Keratinocyte (primary cell): ENCODE results near the gene COL20A1.

Experiments used
- CTCF ChIP-seq, 3 experiments: IDR thresholded peaks in 1 of 3; conservative IDR thresholded peaks in 1 of 3; optimal IDR thresholded peaks in 1 of 3; 2 replicates in 2 of 3; 3 replicates in 1 of 3; pipeline versions ENCODE3 to v1.5.1; 2011; ENCODE audit warnings: low read length in 3 of 3, mild to moderate bottlenecking in 3 of 3, moderate library complexity in 2 of 3, control low read depth in 1 of 3, inconsistent platforms in 1 of 3; ENCODE audit not compliant: insufficient read depth in 2 of 3; ENCODE audit errors: extremely low read depth in 1 of 3
- EZH2 ChIP-seq: IDR thresholded peaks from one replicate; pipeline ENCODE4 v1.6.1; 2012; ENCODE audit warnings: inconsistent platforms, mild to moderate bottlenecking, low read length, moderate library complexity

GRCh38 chr20:63286781-63287696 lies 5.9 kb upstream of the COL20A1 start:
- TF ChIP-seq CTCF (optimal IDR thresholded peaks at IDR 0.05 in 1 of 3, IDR thresholded peaks at IDR 0.05 in 1 of 3, conservative IDR thresholded peaks at IDR 0.05 in 1 of 3; ENCODE audit: extremely low read depth in 1 of 3, insufficient read depth in 2 of 3, low read length in 3 of 3) (no peak), EZH2 (no peak)
